Naive thymus-derived CD8-positive, alpha-beta T cell (primary cell): ENCODE results near the gene NUCKS1. TPM values are rescaled to one million over a fixed set of nuclear protein-coding genes. Genes with fewer than 3 reads are reported as not detected.

Source experiments
- ATAC-seq, 2 donors: fragments of 150-1000 bp; cut with Tn5 transposase in 1 of 2; sonication (Bioruptor Pico), chemical (Tn5 transposase) in 1 of 2; 1 replicate in 1 of 2; 2 replicates in 1 of 2; pipeline ENCODE4 v1.10.0; 2021; ENCODE audit warnings: mild to moderate bottlenecking in 2 of 2, moderate library complexity in 2 of 2
- POLR2A ChIA-PET: fragments of 350-600 bp; sonication (Branson Sonifier 250); formaldehyde crosslinking; loops from one replicate; lab custom pipeline; 2021; ENCODE audit warnings: antibody characterized with exemption; lab: Charles Lee
- DNase-seq, 10 donors: peaks; one replicate each; pipeline versions ENCODE4 v3.0.0 to v3.0.0-alpha.2; 2020 to 2022
- H3K27ac Mint-ChIP-seq, 10 donors: one replicate each; pipeline ENCODE4 v1.8.0; 2020 to 2022; ENCODE audit warnings: mild to moderate bottlenecking in 10 of 10, mixed read lengths in 10 of 10, moderate library complexity in 4 of 10, inconsistent platforms in 1 of 10
- H3K27me3 Mint-ChIP-seq, 5 donors: one replicate each; pipeline ENCODE4 v1.8.0; 2021 to 2022; ENCODE audit warnings: mixed read lengths in 5 of 5
- H3K36me3 Mint-ChIP-seq, 3 donors: one replicate each; pipeline ENCODE4 v1.8.0; 2020 to 2022; ENCODE audit warnings: mixed read lengths in 3 of 3, mild to moderate bottlenecking in 2 of 3, inconsistent platforms in 1 of 3
- H3K4me1 Mint-ChIP-seq, 4 donors: one replicate each; pipeline ENCODE4 v1.8.0; 2021 to 2022; ENCODE audit warnings: mixed read lengths in 4 of 4
- H3K4me3 Mint-ChIP-seq, 10 donors: one replicate each; pipeline ENCODE4 v1.8.0; 2020 to 2022; ENCODE audit warnings: mild to moderate bottlenecking in 10 of 10, mixed read lengths in 10 of 10, moderate library complexity in 6 of 10, inconsistent platforms in 1 of 10
- H3K9me3 Mint-ChIP-seq, 9 donors: one replicate each; pipeline ENCODE4 v1.8.0; 2020 to 2022; ENCODE audit warnings: mixed read lengths in 9 of 9, mild to moderate bottlenecking in 3 of 9, inconsistent platforms in 1 of 9, moderate library complexity in 1 of 9
- polyA plus RNA-seq, 3 donors: library from polyadenylated mRNA; unstranded; fragments of 300-500 nt; fragmentation: Illumina TruSeq; gene quantifications; one replicate each; pipeline ENCODE4 v1.2.3, GENCODE V29; 2021
- total RNA-seq, 8 experiments: library from RNA in 2 of 8; stranded (reverse) in 2 of 8; gene quantifications; one replicate each; pipeline ENCODE4 v1.2.3 and lab custom pipeline; 2021 to 2026

Gene NUCKS1
- total and polyA plus RNA-seq, 5 experiments from 2014 or later, result 17.3 to 115 (median 26.1) TPM

- POLR2A ChIA-PET, result no interaction called here
- H3K27ac Mint-ChIP-seq, result peak overlapping the region in 5 of 10 donors; percentile 3 to 35 (median 26)
- no peaks in the 10 kb centered on the region for H3K27me3 Mint-ChIP-seq
- H3K9me3 Mint-ChIP-seq, result no peaks in the 10 kb centered on the region
- ATAC-seq, result no peak
- no peak overlapping the region for H3K4me3 Mint-ChIP-seq
- H3K36me3 Mint-ChIP-seq, result peaks cover 13 to 95% (median 29%) of the 10 kb centered on the region in 3 donors
- no peak for DNase-seq
- peaks cover 12 to 25% (median 16%) of the 10 kb centered on the region in 4 donors for H3K4me1 Mint-ChIP-seq
Measured at GRCh38 chr1:205719762-205720161, 30.2 kb downstream of the NUCKS1 start.

GRCh38 chr1:205719015-205719414, 31.0 kb downstream of the NUCKS1 start:
- ATAC-seq, result no peak
- POLR2A ChIA-PET, result no interaction called here
- Mint-ChIP-seq H3K4me3 (no peak overlapping the region), H3K27me3 (no peaks in the 10 kb centered on the region), H3K4me1 (peaks cover 12 to 25% (median 16%) of the 10 kb centered on the region in 4 donors), H3K27ac (peak overlapping the region in 4 of 10 donors; percentile 3 to 53 (median 42)), H3K9me3 (no peaks in the 10 kb centered on the region), H3K36me3 (peaks cover 13 to 89% (median 29%) of the 10 kb centered on the region in 3 donors)
- no peak for DNase-seq

GRCh38 chr1:205716371-205717132, 33.4 kb downstream of the NUCKS1 start:
- Mint-ChIP-seq H3K36me3 (peaks cover 13 to 68% (median 27%) of the 10 kb centered on the region in 3 donors), H3K27me3 (no peaks in the 10 kb centered on the region), H3K27ac (peak overlapping the region in 7 of 10 donors; percentile 10 to 75 (median 42)), H3K4me1 (peaks cover 9 to 23% (median 15%) of the 10 kb centered on the region in 4 donors), H3K4me3 (no peak overlapping the region), H3K9me3 (no peaks in the 10 kb centered on the region)
- ATAC-seq (no peak), DNase-seq (no peak)
- POLR2A ChIA-PET, result no interaction called here

- Mint-ChIP-seq H3K36me3 (peaks cover 13 to 58% (median 21%) of the 10 kb centered on the region in 3 donors), H3K27ac (peak overlapping the region; percentile 11 to 75 (median 60)), H3K4me1 (peaks cover 11 to 29% (median 22%) of the 10 kb centered on the region in 4 donors), H3K27me3 (no peaks in the 10 kb centered on the region), H3K4me3 (no peak overlapping the region), H3K9me3 (no peaks in the 10 kb centered on the region)
- POLR2A ChIA-PET, result no interaction called here
- DNase-seq (no peak), ATAC-seq (peak in 1 of 2 donors; percentile 29)
Measured at GRCh38 chr1:205715628-205716027, 34.4 kb downstream of the NUCKS1 start.

DNA sequence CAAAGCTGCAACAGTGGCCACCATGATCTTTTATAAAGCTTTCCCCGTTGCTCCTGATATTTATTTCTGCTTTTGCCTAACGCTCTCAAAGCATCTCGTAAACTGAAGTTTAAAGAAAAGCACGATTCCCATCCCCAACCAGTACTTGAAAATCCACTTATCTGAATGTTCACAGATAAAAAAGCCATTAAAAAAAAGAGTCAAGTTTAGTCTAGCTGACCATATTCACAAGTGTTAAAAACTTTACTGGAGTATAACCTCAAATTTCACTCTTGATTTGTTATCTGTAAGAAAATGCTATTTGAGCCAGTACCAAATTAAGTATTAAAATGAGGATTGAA, 35.1 kb downstream of the NUCKS1 start:
- no peak overlapping the region for H3K4me3 Mint-ChIP-seq
- peaks cover 13 to 54% (median 16%) of the 10 kb centered on the region in 3 donors for H3K36me3 Mint-ChIP-seq
- DNase-seq (no peak), ATAC-seq (no peak)
- peak overlapping the region in 8 of 10 donors; percentile 22 to 75 (median 60) for H3K27ac Mint-ChIP-seq
- no peaks in the 10 kb centered on the region for H3K9me3 Mint-ChIP-seq
- H3K4me1 Mint-ChIP-seq, result peaks cover 12 to 29% (median 24%) of the 10 kb centered on the region in 4 donors
- no peaks in the 10 kb centered on the region for H3K27me3 Mint-ChIP-seq
- POLR2A ChIA-PET, result interaction anchor here (0.6 to 1.5 kb wide), 2 partner anchors 35 to 1157 kb away, joined by 3 to 5 read pairs; no protein-coding TSS in a partner anchor

- H3K9me3 Mint-ChIP-seq, result no peaks in the 10 kb centered on the region
- peaks cover 9 to 52% (median 12%) of the 10 kb centered on the region in 3 donors for H3K36me3 Mint-ChIP-seq
- DNase-seq (no peak), ATAC-seq (no peak)
- POLR2A ChIA-PET, result interaction anchor here (0.6 to 1.5 kb wide), 4 partner anchors 17 to 1157 kb away, joined by 3 to 5 read pairs (median 3); no protein-coding TSS in a partner anchor
- H3K4me1 Mint-ChIP-seq, result peaks cover 12 to 27% (median 24%) of the 10 kb centered on the region in 4 donors
- H3K4me3 Mint-ChIP-seq, result no peak overlapping the region
- no peaks in the 10 kb centered on the region for H3K27me3 Mint-ChIP-seq
- peak overlapping the region in 5 of 10 donors; percentile 52 to 75 (median 64) for H3K27ac Mint-ChIP-seq
Measured at GRCh38 chr1:205714190-205714905, 35.6 kb downstream of the NUCKS1 start.

GRCh38 chr1:205711105-205712048, 38.6 kb downstream of the NUCKS1 start:
- peak overlapping the region in 6 of 10 donors; percentile 4 to 60 (median 47) for H3K27ac Mint-ChIP-seq

GRCh38 chr1:205710201-205711062, 39.5 kb downstream of the NUCKS1 start:
- H3K27ac Mint-ChIP-seq, result peak overlapping the region in 3 of 10 donors; percentile 19 to 55 (median 21)
- no peak for ATAC-seq

More at GRCh38 chr1:205711105-205712048, 38.6 kb downstream of the NUCKS1 start:
- Mint-ChIP-seq H3K36me3 (peaks cover 0 to 36% (median 2%) of the 10 kb centered on the region in 3 donors), H3K4me3 (no peak overlapping the region), H3K27me3 (no peaks in the 10 kb centered on the region), H3K9me3 (no peaks in the 10 kb centered on the region), H3K4me1 (peaks cover 14 to 35% (median 27%) of the 10 kb centered on the region in 4 donors)
- ATAC-seq (peak; percentile 93 to 94), DNase-seq (peak; percentile 25 to 80 (median 62))
- POLR2A ChIA-PET, result interaction anchor here (1.0 to 1.5 kb wide), 3 partner anchors 38 to 119 kb away, joined by 3 to 6 read pairs (median 5); no protein-coding TSS in a partner anchor

DNA sequence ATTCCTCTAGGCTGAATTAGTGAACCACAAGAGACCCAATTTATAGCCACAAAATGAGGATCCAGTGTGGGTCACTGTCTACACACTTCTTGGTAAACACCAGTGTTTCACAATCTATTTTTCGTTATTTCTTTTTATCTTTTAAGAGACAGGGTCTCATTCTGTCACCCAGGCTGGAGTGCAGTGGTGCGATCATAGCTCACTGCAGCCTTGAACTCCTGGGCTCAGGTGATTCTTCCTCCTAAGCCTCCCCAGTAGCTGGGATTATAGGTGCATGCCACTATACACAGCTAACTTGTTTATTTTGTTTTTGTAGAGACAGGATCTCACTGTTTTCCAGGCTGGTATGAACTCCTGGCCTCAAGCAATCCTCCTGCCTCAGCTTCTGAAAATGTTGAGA, 40.3 kb downstream of the NUCKS1 start:
- no peaks in the 10 kb centered on the region for H3K27me3 Mint-ChIP-seq
- H3K27ac Mint-ChIP-seq, result no peak overlapping the region
- no peaks in the 10 kb centered on the region for H3K9me3 Mint-ChIP-seq
- no peak for DNase-seq
- H3K36me3 Mint-ChIP-seq, result peaks cover 0 to 28% (median 2%) of the 10 kb centered on the region in 3 donors
- H3K4me3 Mint-ChIP-seq, result no peak overlapping the region
- H3K4me1 Mint-ChIP-seq, result peaks cover 10 to 29% (median 18%) of the 10 kb centered on the region in 4 donors
- no peak for ATAC-seq
- POLR2A ChIA-PET, result interaction anchor here (1.5 kb wide), 1 partner anchor 117 kb away, joined by 3 read pairs; no protein-coding TSS in a partner anchor

More at GRCh38 chr1:205710201-205711062, 39.5 kb downstream of the NUCKS1 start:
- Mint-ChIP-seq H3K9me3 (no peaks in the 10 kb centered on the region), H3K36me3 (peaks cover 0 to 28% (median 2%) of the 10 kb centered on the region in 3 donors), H3K4me3 (no peak overlapping the region), H3K4me1 (peaks cover 11 to 30% (median 23%) of the 10 kb centered on the region in 4 donors), H3K27me3 (no peaks in the 10 kb centered on the region)
- DNase-seq, result no peak
- POLR2A ChIA-PET, result interaction anchor here (0.7 to 1.5 kb wide), 4 partner anchors 39 to 118 kb away, joined by 3 to 6 read pairs (median 4); no protein-coding TSS in a partner anchor

- no peak overlapping the region for H3K4me3 Mint-ChIP-seq
- no peak for DNase-seq
- H3K4me1 Mint-ChIP-seq, result peaks cover 11 to 31% (median 18%) of the 10 kb centered on the region in 4 donors
- POLR2A ChIA-PET, result no interaction called here
- no peak for ATAC-seq
- no peaks in the 10 kb centered on the region for H3K27me3 Mint-ChIP-seq
- no peak overlapping the region for H3K27ac Mint-ChIP-seq
- peaks cover 0 to 30% (median 2%) of the 10 kb centered on the region in 3 donors for H3K36me3 Mint-ChIP-seq
- no peaks in the 10 kb centered on the region for H3K9me3 Mint-ChIP-seq
Measured at GRCh38 chr1:205709059-205709398, 41.0 kb downstream of the NUCKS1 start.
